DOHH2 (cell line): Measurements from ENCODE around the gene USP2.

Experiments
- H3F3A ChIP-seq: fragments of 200-600 bp; sonication (generic), shearing (Covaris generic); 2 replicates; pipeline ENCODE4 v1.6.0; 2016; ENCODE audit warnings: antibody characterized with exemption, mild to moderate bottlenecking; ENCODE audit not compliant: control insufficient read depth, insufficient read depth
- H3K27ac ChIP-seq: fragments of 200-600 bp; sonication (generic); 2 replicates; pipeline ENCODE4 v1.5.1; 2014; ENCODE audit warnings: low read depth, mild to moderate bottlenecking, low read length, moderate library complexity
- H3K27me3 ChIP-seq: fragments of 200-600 bp; sonication (generic); 2 replicates; pipeline ENCODE4 v1.6.1; 2014; ENCODE audit warnings: mild to moderate bottlenecking, low read length, mixed read lengths; ENCODE audit not compliant: control insufficient read depth
- H3K36me3 ChIP-seq: fragments of 200-600 bp; sonication (generic); 2 replicates; pipeline ENCODE4 v1.6.1; 2014; ENCODE audit warnings: mild to moderate bottlenecking, low read length, moderate library complexity, mixed read lengths; ENCODE audit not compliant: control insufficient read depth
- H3K4me1 ChIP-seq: fragments of 200-600 bp; sonication (generic); 2 replicates; pipeline ENCODE4 v1.6.1; 2014; ENCODE audit warnings: mild to moderate bottlenecking, low read length, mixed read lengths; ENCODE audit not compliant: control insufficient read depth
- H3K4me2 ChIP-seq: fragments of 200-600 bp; sonication (generic); 2 replicates; pipeline ENCODE4 v1.6.0; 2014; ENCODE audit warnings: mild to moderate bottlenecking, low read length, moderate library complexity
- H3K4me3 ChIP-seq: fragments of 200-600 bp; sonication (generic); 2 replicates; pipeline ENCODE4 v1.5.1; 2014; ENCODE audit warnings: mild to moderate bottlenecking, low read length, mixed read lengths
- H3K79me2 ChIP-seq: fragments of 200-600 bp; sonication (generic); 2 replicates; pipeline ENCODE4 v1.6.1; 2014; ENCODE audit warnings: mild to moderate bottlenecking, low read length, mixed read lengths; ENCODE audit not compliant: control insufficient read depth
- H3K9me2 ChIP-seq: fragments of 200-600 bp; sonication (generic); replicated peaks from 2 replicates; pipeline ENCODE4 v1.6.1; 2014; ENCODE audit warnings: mild to moderate bottlenecking, low read length, mixed read lengths; ENCODE audit not compliant: control insufficient read depth
- H3K9me3 ChIP-seq: fragments of 200-600 bp; sonication (generic); 2 replicates; pipeline ENCODE4 v1.6.1; 2014; ENCODE audit warnings: antibody characterized with exemption, low read length, mixed read lengths; ENCODE audit not compliant: control insufficient read depth, insufficient read depth
- H4K20me1 ChIP-seq: fragments of 200-600 bp; sonication (generic); 2 replicates; pipeline ENCODE4 v1.6.0; 2014; ENCODE audit warnings: low read depth, mild to moderate bottlenecking, antibody characterized with exemption, low read length, moderate library complexity; ENCODE audit not compliant: control insufficient read depth, insufficient read depth
- CTCF ChIP-seq: fragments of 200-600 bp; sonication (generic); IDR thresholded peaks from one replicate; pipeline ENCODE4 v1.5.1; 2014; ENCODE audit warnings: antibody characterized with exemption, mild to moderate bottlenecking, low read depth, low read length; ENCODE audit not compliant: poor library complexity, severe bottlenecking
- EZH2phosphoT487 ChIP-seq: fragments of 200-600 bp; sonication (generic); IDR thresholded peaks from 2 replicates; pipeline ENCODE4 v1.6.1; 2017; ENCODE audit warnings: borderline replicate concordance, mild to moderate bottlenecking, antibody characterized with exemption, low read length, moderate library complexity, mixed read lengths

Gene USP2

GRCh38 chr11:119378851-119379465, 2.5 kb downstream of the USP2 start:
- no peaks in the 10 kb centered on the region for H3K9me2 ChIP-seq
- H3F3A ChIP-seq, result peaks cover 5% of the 10 kb centered on the region; the same call in 1 of the 2 replicates
- no peak for TF ChIP-seq EZH2phosphoT487
- no peak for TF ChIP-seq CTCF
- no peak overlapping the region for H3K4me3 ChIP-seq
- no peak overlapping the region for H3K4me2 ChIP-seq
- peaks cover 56% of the 10 kb centered on the region for H3K4me1 ChIP-seq
- no peaks in the 10 kb centered on the region for H3K36me3 ChIP-seq
- no peaks in the 10 kb centered on the region for H3K79me2 ChIP-seq
- no peak overlapping the region for H3K27ac ChIP-seq
- H4K20me1 ChIP-seq, result no peaks in the 10 kb centered on the region
- no peaks in the 10 kb centered on the region for H3K9me3 ChIP-seq
- H3K27me3 ChIP-seq, result peaks cover 6% of the 10 kb centered on the region; the same call in 1 of the 2 replicates

GRCh38 chr11:119377961-119378667, 3.4 kb downstream of the USP2 start:
- Histone ChIP-seq H3K4me2 (peak overlapping the region; percentile 34), H3K4me3 (no peak overlapping the region; the same call in 1 of the 2 replicates), H3K4me1 (peaks cover 62% of the 10 kb centered on the region)

GRCh38 chr11:119377112-119377901, 4.2 kb downstream of the USP2 start:
- no peak for TF ChIP-seq CTCF
- no peak for TF ChIP-seq EZH2phosphoT487
- no peaks in the 10 kb centered on the region for H3K79me2 ChIP-seq
- H3K4me1 ChIP-seq, result peaks cover 64% of the 10 kb centered on the region
- H3K4me3 ChIP-seq, result no peak overlapping the region; the same call in 1 of the 2 replicates
- H3K36me3 ChIP-seq, result no peaks in the 10 kb centered on the region
- no peaks in the 10 kb centered on the region for H3K9me2 ChIP-seq
- H3K9me3 ChIP-seq, result no peaks in the 10 kb centered on the region
- H4K20me1 ChIP-seq, result no peaks in the 10 kb centered on the region
- H3K4me2 ChIP-seq, result peak overlapping the region; percentile 34
- H3K27ac ChIP-seq, result 0 out of 2 replicates have a peak overlapping the region, but pooled peaks have one; percentile 17
- H3K27me3 ChIP-seq, result peaks cover 6% of the 10 kb centered on the region; the same call in 1 of the 2 replicates
- H3F3A ChIP-seq, result peaks cover 8% of the 10 kb centered on the region; the same call in 1 of the 2 replicates

More at GRCh38 chr11:119377961-119378667, 3.4 kb downstream of the USP2 start:
- Histone ChIP-seq H3K27ac (0 out of 2 replicates have a peak overlapping the region, but pooled peaks have one; percentile 17), H3K9me2 (no peaks in the 10 kb centered on the region), H3K79me2 (no peaks in the 10 kb centered on the region), H3K9me3 (no peaks in the 10 kb centered on the region), H4K20me1 (no peaks in the 10 kb centered on the region), H3K36me3 (no peaks in the 10 kb centered on the region), H3F3A (peaks cover 8% of the 10 kb centered on the region; the same call in 1 of the 2 replicates), H3K27me3 (peaks cover 6% of the 10 kb centered on the region; the same call in 1 of the 2 replicates)
- TF ChIP-seq CTCF (no peak), EZH2phosphoT487 (no peak)
